IMR-90 (cell line): ENCODE results near the gene NTRK3.

Experiments used
- RAD21 ChIP-seq: IDR thresholded peaks from 2 replicates; pipeline ENCODE4 v1.6.1; 2012; ENCODE audit warnings: low read length, improper control_type of control experiment
- TF ChIP-seq, protein P1 (sequence below): conservative IDR thresholded peaks from 2 replicates; pipeline ENCODE4 v1.5.1; 2012; ENCODE audit warnings: mild to moderate bottlenecking, low read depth, low read length, improper control_type of control experiment

DNA sequence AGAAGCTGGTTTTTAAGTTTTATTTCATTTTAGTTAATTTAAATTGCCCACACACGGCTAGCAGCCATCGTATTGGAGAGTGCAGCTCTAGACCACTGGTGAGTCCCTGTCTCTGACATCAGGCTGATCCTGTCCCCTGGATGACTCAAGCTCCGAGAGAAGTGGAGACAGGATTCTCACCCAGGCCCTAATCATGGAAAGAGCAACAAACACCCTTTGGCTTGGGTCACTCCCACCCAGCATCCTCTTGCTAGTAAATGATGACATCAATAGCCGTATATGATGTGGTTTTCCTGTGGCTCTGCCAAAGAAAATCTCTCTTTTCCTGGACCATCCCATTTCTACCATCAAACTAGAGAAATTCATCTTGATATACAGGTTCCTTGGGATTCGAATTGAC is 182.2 kb downstream of the NTRK3 start:
- TF ChIP-seq, protein P1, sequence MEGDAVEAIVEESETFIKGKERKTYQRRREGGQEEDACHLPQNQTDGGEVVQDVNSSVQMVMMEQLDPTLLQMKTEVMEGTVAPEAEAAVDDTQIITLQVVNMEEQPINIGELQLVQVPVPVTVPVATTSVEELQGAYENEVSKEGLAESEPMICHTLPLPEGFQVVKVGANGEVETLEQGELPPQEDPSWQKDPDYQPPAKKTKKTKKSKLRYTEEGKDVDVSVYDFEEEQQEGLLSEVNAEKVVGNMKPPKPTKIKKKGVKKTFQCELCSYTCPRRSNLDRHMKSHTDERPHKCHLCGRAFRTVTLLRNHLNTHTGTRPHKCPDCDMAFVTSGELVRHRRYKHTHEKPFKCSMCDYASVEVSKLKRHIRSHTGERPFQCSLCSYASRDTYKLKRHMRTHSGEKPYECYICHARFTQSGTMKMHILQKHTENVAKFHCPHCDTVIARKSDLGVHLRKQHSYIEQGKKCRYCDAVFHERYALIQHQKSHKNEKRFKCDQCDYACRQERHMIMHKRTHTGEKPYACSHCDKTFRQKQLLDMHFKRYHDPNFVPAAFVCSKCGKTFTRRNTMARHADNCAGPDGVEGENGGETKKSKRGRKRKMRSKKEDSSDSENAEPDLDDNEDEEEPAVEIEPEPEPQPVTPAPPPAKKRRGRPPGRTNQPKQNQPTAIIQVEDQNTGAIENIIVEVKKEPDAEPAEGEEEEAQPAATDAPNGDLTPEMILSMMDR = no peak
- no peak for TF ChIP-seq RAD21
